GM19395 (cell line): ENCODE results near the gene GPD2.
"Not testable (repeated sequence)": the region's sequence is repeated elsewhere in the genome, so short reads cannot be mapped to it uniquely, and the experiment has no call there.

Experiments used
- ATAC-seq: cut with Tn5 transposase; IDR thresholded peaks from one replicate; pipeline ENCODE4 v1.9.1; 2021; ENCODE audit warnings: mild to moderate bottlenecking, moderate library complexity; ENCODE audit not compliant: unreplicated experiment

GPD2 gene

GRCh38 chr2:156580501-156580900 is 144.3 kb downstream of the GPD2 start:
- ATAC-seq = no peak

- ATAC-seq = no peak
Observed at GRCh38 chr2:156581280-156581679, 145.1 kb downstream of the GPD2 start.

- ATAC-seq = no peak
Observed at GRCh38 chr2:156585457-156585856, 149.3 kb downstream of the GPD2 start.

GRCh38 chr2:156586621-156587020 is 150.4 kb downstream of the GPD2 start:
- ATAC-seq = no peak

DNA sequence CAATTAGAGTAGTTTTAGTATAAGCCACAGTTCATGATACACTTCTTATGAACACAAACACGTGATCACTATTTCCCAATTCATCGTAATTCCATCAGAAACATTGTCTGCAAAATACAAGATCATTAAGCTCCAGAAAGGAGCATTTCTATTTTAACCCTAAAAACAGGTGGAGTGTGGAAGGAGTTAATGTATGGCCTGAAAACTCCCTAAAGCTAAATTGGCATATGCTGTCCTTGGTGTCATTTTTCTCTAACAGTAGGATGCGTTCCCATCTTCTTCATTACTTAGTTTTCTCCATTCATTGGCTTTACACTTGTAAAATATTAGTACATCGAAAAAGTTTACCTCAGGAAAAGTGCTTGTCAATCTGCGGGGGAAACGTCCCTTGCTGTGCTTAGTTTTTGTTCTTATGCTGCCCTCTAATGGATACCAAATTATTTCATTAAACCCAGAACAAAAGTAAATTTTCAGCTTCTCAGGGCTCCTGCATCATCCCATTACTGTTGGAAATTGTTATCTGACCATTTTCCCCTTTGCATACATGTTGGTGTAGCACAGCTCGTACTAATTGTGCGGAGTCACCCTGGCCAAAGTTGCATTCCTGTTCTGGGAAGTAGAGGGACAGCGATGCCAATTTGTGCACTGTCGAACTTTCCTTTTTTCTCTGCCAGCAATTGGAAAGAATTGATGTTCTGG is 153.4 kb downstream of the GPD2 start:
- peak; percentile 67 for ATAC-seq

DNA sequence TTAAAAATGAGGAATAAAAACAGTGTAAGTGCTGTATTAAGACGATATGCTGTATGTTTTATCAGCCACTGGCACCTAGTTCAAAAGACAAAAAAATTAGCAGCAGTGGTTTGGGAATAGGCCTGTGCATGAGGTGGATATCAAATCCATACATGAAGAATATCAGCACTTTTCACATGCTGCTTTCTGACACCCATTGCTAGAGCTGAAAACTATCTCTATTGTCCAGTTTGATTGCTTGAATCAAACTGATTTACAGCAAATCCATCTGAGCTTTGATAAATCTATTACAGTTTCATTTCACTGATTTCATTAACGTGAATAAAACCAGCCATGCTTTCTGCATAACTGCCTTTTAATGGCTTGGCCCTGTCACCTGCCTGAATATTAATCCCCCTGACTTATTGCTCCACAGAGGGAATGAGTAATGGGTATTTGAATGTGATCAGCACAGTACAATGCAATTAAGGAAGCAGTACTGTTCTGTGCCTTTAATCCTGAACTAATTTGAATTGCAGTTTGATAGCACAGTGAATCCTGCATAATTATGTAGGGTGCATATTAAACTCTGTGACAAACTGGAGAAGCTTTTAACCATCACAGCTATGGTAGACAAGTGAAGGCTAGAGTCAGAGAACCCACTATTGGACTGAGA is 154.0 kb downstream of the GPD2 start:
- no peak for ATAC-seq

DNA sequence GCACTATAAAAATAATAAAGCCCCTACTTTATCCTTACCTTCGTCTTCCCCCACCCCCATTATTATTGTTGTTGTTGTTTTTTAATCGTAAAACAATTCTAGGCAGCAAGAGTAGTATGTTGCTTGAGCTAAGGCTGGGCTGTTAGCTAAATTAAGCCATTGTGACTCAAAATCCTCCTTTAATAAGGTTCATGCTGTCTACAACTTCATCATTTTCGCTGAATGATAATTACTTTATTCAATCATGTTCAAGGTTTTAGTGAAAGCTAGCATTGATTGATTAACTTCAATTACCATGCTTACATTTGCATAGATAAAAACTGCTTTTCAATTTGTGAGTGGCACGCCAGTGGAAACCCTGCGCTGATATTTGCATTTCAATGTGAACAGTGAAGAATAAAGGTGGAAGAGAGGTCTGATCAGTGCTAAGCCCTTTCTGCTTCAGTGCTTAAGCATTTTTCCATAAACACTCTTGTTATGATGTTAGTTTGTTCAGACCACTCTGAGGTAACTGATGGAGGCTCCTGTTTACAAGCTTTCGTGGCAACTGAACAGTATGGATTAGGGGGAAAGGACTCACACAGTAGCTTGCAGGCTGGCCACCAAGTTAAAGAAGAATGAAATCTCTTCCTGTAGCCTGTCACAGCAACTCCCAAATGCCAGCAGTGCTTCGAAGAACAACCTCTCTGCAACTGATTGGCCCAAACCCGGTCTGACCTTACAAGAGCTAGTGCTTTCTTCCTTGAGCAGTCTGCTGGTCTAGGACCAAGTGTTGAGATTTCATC is 156.8 kb downstream of the GPD2 start:
- ATAC-seq = no peak

GRCh38 chr2:156593594-156593921 is 157.4 kb downstream of the GPD2 start:
- no peak for ATAC-seq

GRCh38 chr2:156598563-156598962 is 162.4 kb downstream of the GPD2 start:
- ATAC-seq = no peak

DNA sequence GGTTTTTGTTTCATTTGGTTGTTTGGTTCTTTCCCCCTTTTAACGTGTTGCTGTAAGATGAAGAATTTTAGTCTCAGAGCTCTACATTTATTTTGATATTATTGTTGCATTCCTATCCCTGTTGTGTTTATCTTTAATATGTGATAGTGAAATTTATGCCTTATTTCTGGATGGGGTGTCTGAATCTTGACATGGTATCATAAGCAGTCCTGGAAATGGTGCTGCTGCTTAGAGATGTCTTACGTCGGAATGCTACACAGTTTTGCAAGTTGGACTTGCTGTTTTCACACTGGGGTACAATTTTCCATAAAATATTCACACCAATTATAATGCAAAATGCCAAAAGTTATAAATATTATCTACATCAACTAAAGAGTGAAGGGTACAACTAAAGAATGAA is 164.0 kb downstream of the GPD2 start:
- no peak for ATAC-seq

- no peak for ATAC-seq
Observed at GRCh38 chr2:156601855-156602551, 165.8 kb downstream of the GPD2 start.

DNA sequence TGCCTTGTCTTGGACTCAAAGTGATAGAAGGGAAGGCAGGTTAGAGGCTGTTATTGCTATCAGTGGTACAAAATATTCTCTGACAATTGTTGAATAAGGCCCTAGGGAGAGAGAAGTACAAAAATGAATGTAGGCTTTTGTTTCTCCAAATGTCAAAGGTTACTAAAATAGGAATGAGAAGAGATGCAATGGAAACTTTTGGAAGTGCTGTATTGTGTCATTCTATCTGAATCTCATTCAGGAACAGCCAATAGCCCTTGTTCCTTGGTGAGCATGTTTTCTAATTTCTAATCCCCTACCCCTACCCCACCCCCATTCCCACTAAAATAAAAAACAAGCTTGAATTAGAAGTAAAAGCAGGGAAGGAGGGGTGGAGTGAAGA is 166.4 kb downstream of the GPD2 start:
- ATAC-seq = no peak

DNA sequence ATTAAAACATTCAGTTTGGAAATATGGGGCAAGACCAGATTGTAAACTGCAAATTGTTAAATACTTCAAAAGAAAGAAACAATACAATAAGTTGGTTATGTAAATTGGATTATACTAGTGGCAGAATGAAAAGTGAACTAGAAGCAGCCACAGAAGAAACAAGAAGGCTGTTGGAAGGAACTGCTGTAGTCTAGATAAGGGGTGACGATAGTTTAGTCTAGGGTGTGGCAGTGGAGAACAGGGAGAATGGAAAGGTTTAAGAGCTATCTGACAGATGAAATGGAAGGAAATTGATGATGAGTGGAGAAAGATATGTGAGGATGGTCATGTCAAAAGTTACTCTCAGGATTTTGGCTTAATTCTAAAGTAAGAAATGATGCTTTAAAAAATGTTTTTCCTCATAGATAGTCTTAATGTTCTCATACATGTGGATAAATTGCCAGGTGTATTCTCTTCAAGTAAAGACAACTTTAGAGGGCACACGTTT is 179.7 kb downstream of the GPD2 start:
- ATAC-seq = no peak

DNA sequence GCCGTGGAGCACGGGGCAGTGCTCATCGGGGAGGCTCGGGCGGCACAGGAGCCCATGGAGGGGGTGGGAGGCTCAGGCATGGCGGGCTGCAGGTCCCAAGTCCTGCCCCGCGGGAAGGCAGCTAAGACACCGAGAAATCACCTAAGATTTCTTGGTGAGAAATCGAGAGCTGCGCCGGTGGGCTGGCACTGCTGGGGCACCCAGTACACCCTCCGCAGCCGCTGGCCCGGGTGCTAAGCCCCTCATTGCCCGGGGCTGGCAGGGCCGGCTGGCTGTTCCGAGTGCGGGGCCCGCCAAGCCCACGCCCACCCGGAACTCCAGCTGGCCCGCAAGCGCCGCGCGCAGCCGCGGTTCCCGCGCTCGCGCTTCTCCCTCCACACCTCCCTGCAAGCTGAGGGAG is 181.9 kb downstream of the GPD2 start:
- not testable (repeated sequence) for ATAC-seq

- no peak for ATAC-seq
Observed at GRCh38 chr2:156619021-156619539, 182.9 kb downstream of the GPD2 start.

GRCh38 chr2:156622491-156622890 is 186.3 kb downstream of the GPD2 start:
- ATAC-seq = no peak

DNA sequence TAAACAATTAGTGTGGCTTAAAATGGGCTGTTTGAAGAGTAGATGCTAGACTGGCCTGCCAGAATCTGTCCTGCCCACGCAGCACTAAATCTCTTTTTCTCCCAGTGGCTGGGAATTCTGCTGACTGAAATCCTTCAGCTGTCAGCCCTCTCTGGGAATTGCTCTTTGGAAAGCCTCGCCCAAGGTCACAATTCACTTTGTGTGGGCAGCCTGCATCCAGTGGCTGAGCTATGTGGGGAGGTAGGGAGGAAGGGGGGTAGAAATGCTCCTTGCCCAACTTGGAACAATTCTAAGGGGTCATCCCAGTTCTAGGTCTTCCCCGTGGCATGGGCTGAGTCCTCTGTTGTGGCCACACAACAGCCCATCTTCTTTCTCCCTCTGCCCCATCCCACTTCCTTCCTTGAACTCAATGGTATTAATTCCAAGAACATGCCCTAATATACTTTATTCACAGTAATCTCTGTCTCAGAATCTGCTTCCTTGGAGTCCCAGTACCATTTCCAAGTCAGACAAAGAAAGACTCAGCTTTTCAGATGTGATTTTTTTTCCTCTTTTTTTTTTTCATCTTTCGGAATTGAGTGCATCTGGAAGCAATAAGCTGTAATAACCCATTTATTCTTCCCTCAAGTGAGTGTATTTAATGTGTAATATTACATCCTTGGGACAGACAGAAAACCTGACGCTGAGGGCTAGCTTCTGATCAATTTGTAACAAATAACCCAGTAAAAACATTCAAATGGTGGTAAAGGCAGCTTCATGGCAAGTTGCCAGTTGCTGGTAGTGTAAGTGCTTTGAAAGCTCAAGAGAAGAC is 189.4 kb downstream of the GPD2 start:
- ATAC-seq = no peak

DNA sequence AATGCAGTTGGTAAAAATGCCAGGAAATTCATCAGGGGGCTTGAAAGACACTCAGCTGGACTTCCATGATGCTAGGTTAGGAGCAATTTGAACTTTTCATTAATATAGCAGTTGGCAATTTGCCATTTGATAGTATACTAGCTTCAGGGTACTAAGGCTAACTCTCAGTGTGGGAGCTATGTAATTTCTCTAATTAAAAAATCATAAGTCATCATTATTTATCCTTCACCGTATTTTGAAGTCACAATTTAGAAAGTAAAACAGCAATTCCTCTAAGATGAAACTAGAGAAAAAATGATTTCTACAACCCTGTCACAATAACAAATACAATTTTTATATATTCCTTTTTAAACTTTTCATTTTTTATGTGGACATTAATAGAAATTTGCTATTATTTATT is 190.8 kb downstream of the GPD2 start:
- ATAC-seq = no peak

- no peak for ATAC-seq
Observed at GRCh38 chr2:156630579-156631337, 194.6 kb downstream of the GPD2 start.

DNA sequence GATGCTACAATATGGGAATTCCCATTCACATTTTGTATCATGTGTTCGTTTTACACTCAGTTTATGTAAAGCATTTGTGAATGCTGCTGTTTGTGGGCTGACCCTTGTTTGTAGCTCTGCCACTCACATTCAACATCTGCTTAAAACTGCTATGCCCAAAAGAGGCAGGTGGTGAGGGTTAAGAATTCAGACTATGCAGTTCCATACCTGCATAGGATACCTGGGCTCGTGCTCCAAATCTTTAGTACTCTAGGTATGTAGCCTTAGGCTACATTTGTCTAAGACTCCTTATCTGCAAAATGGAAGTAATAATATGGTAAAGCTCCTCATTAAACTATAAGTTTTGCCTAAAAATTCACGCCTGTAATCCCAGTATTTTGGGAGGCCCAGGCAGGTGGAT is 199.5 kb downstream of the GPD2 start:
- ATAC-seq = no peak
